Ovary (tissue), 9 donors: ENCODE measurements around the gene CALCR. TPM values are rescaled to one million over a fixed set of nuclear protein-coding genes. Genes with fewer than 3 reads are reported as not detected.

ENCODE experiments used
- DNase-seq, 5 donors: peaks; one replicate each; pipeline ENCODE4 v3.0.0-alpha.2; 2019 to 2020
- H3K27ac ChIP-seq, 2 donors: fragments of 200-600 bp; one replicate each; pipeline versions ENCODE4 v1.5.1 to v1.8.0; 2019 to 2022
- H3K27me3 ChIP-seq: fragments of 200-600 bp; one replicate; pipeline ENCODE4 v1.8.0; 2022
- H3K36me3 ChIP-seq: fragments of 200-600 bp; sonication (generic); one replicate; pipeline ENCODE4 v1.5.1; 2019
- H3K4me1 ChIP-seq: one replicate; pipeline ENCODE4 v1.8.1; 2013; ENCODE audit warnings: mild to moderate bottlenecking, moderate library complexity; ENCODE audit not compliant: insufficient read depth
- H3K4me3 ChIP-seq: fragments of 200-600 bp; sonication (generic); one replicate; pipeline ENCODE4 v1.5.1; 2017
- H3K9me3 ChIP-seq, 2 donors: fragments of 200-600 bp in 1 of 2; sonication (generic) in 1 of 2; one replicate each; pipeline versions ENCODE4 v1.5.1 to v1.8.1; 2013 to 2019; ENCODE audit warnings: mild to moderate bottlenecking in 1 of 2, moderate library complexity in 1 of 2
- CTCF ChIP-seq, 3 donors: fragments of 450-650 bp in 2 of 3; fragments of 200-600 bp in 1 of 3; IDR thresholded peaks; one replicate each; pipeline versions ENCODE4 v1.5.1 to v1.8.0; 2016 to 2022; ENCODE audit warnings: antibody characterized with exemption in 3 of 3, mild to moderate bottlenecking in 1 of 3
- EP300 ChIP-seq: sonication (generic); formaldehyde crosslinking; IDR thresholded peaks from one replicate; pipeline ENCODE4 v1.6.1; 2017; ENCODE audit warnings: antibody characterized with exemption
- POLR2A ChIP-seq: fragments of 450-650 bp; IDR thresholded peaks from one replicate; pipeline ENCODE4 v1.6.1; 2017; ENCODE audit warnings: antibody characterized with exemption, mild to moderate bottlenecking, moderate library complexity
- WGBS, 3 donors: extraction: QIAGEN DNeasy Blood & Tissue Kit in 1 of 3; methylation state at CpG; one replicate each; pipeline versions ENCODE4 v1.1.5 to v1.1.7; 2013 to 2017; 5-methylcytosine and 5-hydroxymethylcytosine counted together
- intact Hi-C, 4 donors: fragments of 100-400 bp; cut with DNase I; formaldehyde crosslinking; loops; one replicate each; pipeline versions ENCODE4 v1.11.0 to v1.15.1; 2022 to 2023
- microRNA counts: library from miRNA; unstranded; fragments of <30 nt; microRNA quantifications from one replicate; lab custom pipeline; 2016
- microRNA-seq, 3 donors: library from miRNA; unstranded; fragments of <30 nt; microRNA quantifications; one replicate each; pipeline versions ENCODE4 to v1.2.0, GENCODE V29; 2019 to 2020
- polyA plus RNA-seq, 2 donors: library from polyadenylated mRNA; stranded (reverse); fragments of 200-250 nt in 1 of 2; fragments of 350-450 nt in 1 of 2; fragmentation: Illumina TruSeq in 1 of 2; extraction: RNeasy Lipid Tissue Mini Kit (QIAGEN cat#74804) in 1 of 2; gene quantifications; one replicate each; pipeline ENCODE4 v1.2.3, GENCODE V29; 2013 to 2014
- small RNA-seq: library from RNA; depleted of rRNA; stranded (forward); fragments of <200 nt; gene quantifications from one replicate; pipeline ENCODE3, GENCODE V24; 2016
- total RNA-seq, 7 donors: library from RNA; depleted of rRNA in 2 of 7; stranded (reverse); fragments of >200 nt in 2 of 7; fragmentation: NEBNext Ultra II Directional in 3 of 7; extraction: Animal tissue kit (Norgen Biotek cat#: 25700) in 3 of 7; gene quantifications; one replicate each; pipeline versions ENCODE4 v1.1.0 to v1.2.4, GENCODE V29; 2016 to 2023
- donor health status: DM: no; HTN: no; CAD: no; lungs with moderate emphysema.
- donor health status: DM: no; HTN: no; CAD: no.
- donor health status: Bipolar disorder and iron deficiency.
- donor health status: DM: yes; HTN: yes; CAD: no.
- donor health status: DM: no; HTN: no; CAD: no.
- donor health status: DM: yes; HTN: yes; CAD: no.

Gene CALCR
- total and polyA plus RNA-seq, 9 donors = 0.02 to 0.25 (median 0.10) TPM; not detected in 6

GRCh38 chr7:93382362-93382761, 192.2 kb downstream of the CALCR start:
- no peak overlapping the region for H3K27ac ChIP-seq
- H3K4me3 ChIP-seq = no peak overlapping the region
- WGBS, 3 donors = 59 to 77% (median 62%) methylated on average over 3 of the region's 3 CpGs
- intact Hi-C loops = no loop called here
- TF ChIP-seq POLR2A = no peak
- TF ChIP-seq EP300 = no peak
- TF ChIP-seq CTCF (IDR thresholded peaks at IDR 0.05) = no peak
- H3K4me1 ChIP-seq = no peaks in the 10 kb centered on the region
- no peaks in the 10 kb centered on the region for H3K9me3 ChIP-seq
- no peak for DNase-seq
- H3K36me3 ChIP-seq = no peaks in the 10 kb centered on the region
- H3K27me3 ChIP-seq = no peaks in the 10 kb centered on the region

- H3K36me3 ChIP-seq = no peaks in the 10 kb centered on the region
- WGBS, 3 donors = 60 to 78% (median 67%) methylated on average over 6 of the region's 6 CpGs
- intact Hi-C loops = no loop called here
- DNase-seq = no peak
- H3K27ac ChIP-seq = no peak overlapping the region
- no peaks in the 10 kb centered on the region for H3K9me3 ChIP-seq
- no peaks in the 10 kb centered on the region for H3K27me3 ChIP-seq
- no peaks in the 10 kb centered on the region for H3K4me1 ChIP-seq
- TF ChIP-seq CTCF (IDR thresholded peaks at IDR 0.05) (no peak), POLR2A (no peak), EP300 (no peak)
- no peak overlapping the region for H3K4me3 ChIP-seq
Observed at GRCh38 chr7:93378131-93378760, 196.3 kb downstream of the CALCR start.

GRCh38 chr7:93375603-93376002, 198.9 kb downstream of the CALCR start:
- no peak overlapping the region for H3K27ac ChIP-seq
- H3K9me3 ChIP-seq = no peaks in the 10 kb centered on the region
- no peaks in the 10 kb centered on the region for H3K27me3 ChIP-seq
- no peak for TF ChIP-seq EP300
- no peak for TF ChIP-seq CTCF (IDR thresholded peaks at IDR 0.05)
- no peak for TF ChIP-seq POLR2A
- no peak overlapping the region for H3K4me3 ChIP-seq
- no peak for DNase-seq
- H3K4me1 ChIP-seq = no peaks in the 10 kb centered on the region
- H3K36me3 ChIP-seq = no peaks in the 10 kb centered on the region
- intact Hi-C loops = no loop called here

MicroRNAs encoded within 50 kb of the gene (microRNA counts, 767-probe panel; counts per million panel counts)
- microRNA hsa-miR-489 (lab: Ali Mortazavi, UCI) = 530 counts per million, percentile 78 among the panel's probes with 10 or more counts
- 530 counts per million, percentile 78 among the panel's probes with 10 or more counts for microRNA hsa-miR-653 (lab: Ali Mortazavi, UCI)

Small RNA genes within 50 kb of the gene (microRNA-seq; reads per million reads assigned to microRNA genes)
- gene MIR489 (4.1 to 9.8 (median 4.3) reads per million in 3 donors), gene MIR653 (2.1 to 6.0 (median 3.0) reads per million in 3 donors)

Small RNA genes within 50 kb of the gene (small RNA-seq; reads per million reads assigned to genes)
- gene MIR489 (0.15 reads per million), gene MIR653 (not detected)
